Kidney (tissue), 14 donors: ENCODE data around the gene TEX12. TPM values are rescaled to one million over a fixed set of nuclear protein-coding genes. Genes with fewer than 3 reads are reported as not detected.

Source experiments
- DNase-seq, 5 donors: peaks; one replicate each; pipeline ENCODE4 v3.0.0-alpha.2; 2013 to 2020
- FAIRE-seq: peaks from 2 replicates; lab custom pipeline; 2012; peaks lifted over from hg19 to GRCh38; lab: Jason Lieb, UNC
- H3K27ac ChIP-seq, 2 donors: one replicate each; pipeline ENCODE4 v1.7.0; 2013; ENCODE audit warnings: low read depth in 2 of 2, low read length in 2 of 2, inconsistent platforms in 1 of 2
- H3K27me3 ChIP-seq: one replicate; pipeline ENCODE4 v1.7.1; 2013; ENCODE audit warnings: low read length, inconsistent platforms; ENCODE audit not compliant: control insufficient read depth, insufficient read depth
- H3K36me3 ChIP-seq, 3 donors: one replicate each; pipeline versions ENCODE4 v1.7.0 to v1.7.1; 2013; ENCODE audit warnings: low read length in 3 of 3, control low read depth in 1 of 3, inconsistent platforms in 1 of 3; ENCODE audit not compliant: insufficient read depth in 3 of 3, control insufficient read depth in 2 of 3
- H3K4me1 ChIP-seq, 3 donors: one replicate each; pipeline versions ENCODE4 v1.7.0 to v1.7.1; 2013; ENCODE audit warnings: low read length in 3 of 3, inconsistent platforms in 1 of 3, low read depth in 1 of 3; ENCODE audit not compliant: control insufficient read depth in 2 of 3, insufficient read depth in 2 of 3
- H3K4me3 ChIP-seq, 3 donors: one replicate each; pipeline versions ENCODE4 v1.7.0 to v1.8.1; 2013; ENCODE audit warnings: low read length in 3 of 3, control low read depth in 1 of 3, inconsistent platforms in 1 of 3
- H3K9ac ChIP-seq, 3 donors: one replicate each; pipeline versions ENCODE4 v1.7.0 to v1.7.1; 2013; ENCODE audit warnings: low read length in 3 of 3, control low read depth in 1 of 3, inconsistent platforms in 1 of 3
- H3K9me3 ChIP-seq, 3 donors: one replicate each; pipeline versions ENCODE4 v1.7.0 to v1.7.1; 2013; ENCODE audit warnings: low read length in 3 of 3, control low read depth in 1 of 3, inconsistent platforms in 1 of 3; ENCODE audit not compliant: control insufficient read depth in 2 of 3, insufficient read depth in 1 of 3
- CTCF ChIP-seq: IDR thresholded peaks from 3 replicates; pipeline ENCODE4 v1.5.1; 2012; ENCODE audit warnings: mild to moderate bottlenecking, moderate library complexity, borderline replicate concordance; ENCODE audit not compliant: insufficient read depth; ENCODE audit errors: extremely low read depth
- intact Hi-C: fragments of 100-400 bp; cut with DNase I; formaldehyde crosslinking; loops from one replicate; pipeline ENCODE4 v1.11.1; 2022
- polyA plus RNA-seq: library from polyadenylated mRNA; stranded (reverse); fragments of 350-450 nt; fragmentation: Illumina TruSeq; extraction: RNeasy Lipid Tissue Mini Kit (QIAGEN cat#74804); gene quantifications from one replicate; pipeline ENCODE4 v1.2.3, GENCODE V29; 2014; ENCODE audit warnings: low read depth, low replicate concordance; ENCODE audit not compliant: insufficient read depth
- total RNA-seq: library from RNA; stranded (reverse); fragmentation: NEBNext Ultra II Directional; extraction: Animal tissue kit (Norgen Biotek cat#: 25700); gene quantifications from one replicate; pipeline ENCODE4 v1.2.1, GENCODE V29; 2021
- donor health status: control.
- donor health status: control.
- donor health status: control.
- donor health status: control.
- donor health status: control.
- donor health status: DM: yes; HTN: yes; CAD: no.
- donor health status: Normal renal cell carcinoma (clear cell type).

Gene TEX12
- total and polyA plus RNA-seq, 2 donors from 2014 or later: not detected

GRCh38 chr11:112166562-112166961 is 610 bp upstream of the TEX12 start:
- H3K4me1 ChIP-seq: no peaks in the 10 kb centered on the region
- no peak overlapping the region for H3K27ac ChIP-seq
- FAIRE-seq (no peak), DNase-seq (no peak)
- H3K36me3 ChIP-seq: no peaks in the 10 kb centered on the region
- H3K9me3 ChIP-seq: no peaks in the 10 kb centered on the region
- TF ChIP-seq CTCF: no peak
- intact Hi-C loops: no loop called here
- no peaks in the 10 kb centered on the region for H3K27me3 ChIP-seq
- no peak overlapping the region for H3K4me3 ChIP-seq
- no peak overlapping the region for H3K9ac ChIP-seq

GRCh38 chr11:112172362-112172994 is 5.3 kb downstream of the TEX12 start:
- H3K36me3 ChIP-seq: no peaks in the 10 kb centered on the region
- DNase-seq: no peak
- H3K27ac ChIP-seq: no peak overlapping the region
- FAIRE-seq: no peak
- H3K9me3 ChIP-seq: no peaks in the 10 kb centered on the region
- no peak for TF ChIP-seq CTCF
- no peaks in the 10 kb centered on the region for H3K27me3 ChIP-seq
- intact Hi-C loops: no loop called here
- no peak overlapping the region for H3K4me3 ChIP-seq
- peaks cover 0 to 5% (median 0%) of the 10 kb centered on the region in 3 donors for H3K4me1 ChIP-seq
- H3K9ac ChIP-seq: no peak overlapping the region

GRCh38 chr11:112173152-112173551 is 6.0 kb downstream of the TEX12 start:
- DNase-seq: no peak
- no peak overlapping the region for H3K27ac ChIP-seq
- no peak for TF ChIP-seq CTCF
- peaks cover 0 to 5% (median 0%) of the 10 kb centered on the region in 3 donors for H3K4me1 ChIP-seq
- H3K36me3 ChIP-seq: no peaks in the 10 kb centered on the region
- intact Hi-C loops: no loop called here
- no peak for FAIRE-seq
- no peak overlapping the region for H3K4me3 ChIP-seq
- H3K27me3 ChIP-seq: no peaks in the 10 kb centered on the region
- H3K9me3 ChIP-seq: no peaks in the 10 kb centered on the region
- no peak overlapping the region for H3K9ac ChIP-seq
